ENCODE results near the gene CDKL5. TPM values are rescaled to one million over a fixed set of nuclear protein-coding genes. Genes with fewer than 3 reads are reported as not detected.

The CDKL5 gene
- total RNA-seq, 1 experiment from 2014 or later, result 0.82 TPM

- H3K79me2 ChIP-seq (ENCODE audit: low read length), result no peaks in the 10 kb centered on the region
- H3K9me3 ChIP-seq (ENCODE audit: low read length), result no peaks in the 10 kb centered on the region; the same call in 1 of the 2 replicates
- H3K9ac ChIP-seq (ENCODE audit: low read length), result no peak overlapping the region
- no peaks in the 10 kb centered on the region for H3K4me1 ChIP-seq (ENCODE audit: low read length)
- no peaks in the 10 kb centered on the region for H3K27me3 ChIP-seq (ENCODE audit: low read length)
- H3K36me3 ChIP-seq (ENCODE audit: insufficient read depth, low read length), result no peaks in the 10 kb centered on the region
- no peaks in the 10 kb centered on the region for H3K9me2 ChIP-seq (replicated peaks; ENCODE audit: insufficient read depth, low read length)
- H2AFZ ChIP-seq (ENCODE audit: low read length), result no peak overlapping the region
- H3K4me2 ChIP-seq (ENCODE audit: low read depth, low read length, poor library complexity, severe bottlenecking), result no peak overlapping the region
- H3K27ac ChIP-seq (ENCODE audit: low read length), result no peak overlapping the region
- H3K4me3 ChIP-seq (ENCODE audit: low read length), result no peak overlapping the region
- H4K20me1 ChIP-seq (ENCODE audit: insufficient read depth, low read depth, low read length), result no peaks in the 10 kb centered on the region
- no peak for DNase-seq
These were observed 116.7 kb downstream of the CDKL5 start for GRCh38 chrX:18542131-18542530.

- H3K36me3 ChIP-seq (ENCODE audit: insufficient read depth, low read length), result no peaks in the 10 kb centered on the region
- H3K9me3 ChIP-seq (ENCODE audit: low read length), result no peaks in the 10 kb centered on the region; the same call in 1 of the 2 replicates
- DNase-seq, result no peak
- no peaks in the 10 kb centered on the region for H3K4me1 ChIP-seq (ENCODE audit: low read length)
- no peaks in the 10 kb centered on the region for H3K79me2 ChIP-seq (ENCODE audit: low read length)
- no peaks in the 10 kb centered on the region for H3K9me2 ChIP-seq (replicated peaks; ENCODE audit: insufficient read depth, low read length)
- no peak overlapping the region for H3K4me3 ChIP-seq (ENCODE audit: low read length)
- H3K9ac ChIP-seq (ENCODE audit: low read length), result no peak overlapping the region
- H3K27ac ChIP-seq (ENCODE audit: low read length), result no peak overlapping the region
- no peak overlapping the region for H2AFZ ChIP-seq (ENCODE audit: low read length)
- no peaks in the 10 kb centered on the region for H3K27me3 ChIP-seq (ENCODE audit: low read length)
- H3K4me2 ChIP-seq (ENCODE audit: low read depth, low read length, poor library complexity, severe bottlenecking), result no peak overlapping the region
- no peaks in the 10 kb centered on the region for H4K20me1 ChIP-seq (ENCODE audit: insufficient read depth, low read depth, low read length)
These were observed 117.5 kb downstream of the CDKL5 start for GRCh38 chrX:18542905-18543304.

- DNase-seq, result no peak
- H3K79me2 ChIP-seq (ENCODE audit: low read length), result no peaks in the 10 kb centered on the region
- H3K9me2 ChIP-seq (replicated peaks; ENCODE audit: insufficient read depth, low read length), result no peaks in the 10 kb centered on the region
- H3K4me1 ChIP-seq (ENCODE audit: low read length), result no peaks in the 10 kb centered on the region
- H3K4me3 ChIP-seq (ENCODE audit: low read length), result no peak overlapping the region
- H3K9me3 ChIP-seq (ENCODE audit: low read length), result no peaks in the 10 kb centered on the region; the same call in 1 of the 2 replicates
- no peaks in the 10 kb centered on the region for H4K20me1 ChIP-seq (ENCODE audit: insufficient read depth, low read depth, low read length)
- H3K27me3 ChIP-seq (ENCODE audit: low read length), result no peaks in the 10 kb centered on the region
- H2AFZ ChIP-seq (ENCODE audit: low read length), result no peak overlapping the region
- H3K9ac ChIP-seq (ENCODE audit: low read length), result no peak overlapping the region
- no peak overlapping the region for H3K27ac ChIP-seq (ENCODE audit: low read length)
- H3K36me3 ChIP-seq (ENCODE audit: insufficient read depth, low read length), result no peaks in the 10 kb centered on the region
- H3K4me2 ChIP-seq (ENCODE audit: low read depth, low read length, poor library complexity, severe bottlenecking), result no peak overlapping the region
These were observed 118.3 kb downstream of the CDKL5 start for GRCh38 chrX:18543738-18544137.

GRCh38 chrX:18545771-18546170 lies 120.4 kb downstream of the CDKL5 start:
- H3K4me3 ChIP-seq (ENCODE audit: low read length), result no peak overlapping the region
- H3K27me3 ChIP-seq (ENCODE audit: low read length), result no peaks in the 10 kb centered on the region
- H3K79me2 ChIP-seq (ENCODE audit: low read length), result no peaks in the 10 kb centered on the region
- H3K4me1 ChIP-seq (ENCODE audit: low read length), result no peaks in the 10 kb centered on the region
- no peak overlapping the region for H2AFZ ChIP-seq (ENCODE audit: low read length)
- H3K9me2 ChIP-seq (replicated peaks; ENCODE audit: insufficient read depth, low read length), result no peaks in the 10 kb centered on the region
- no peaks in the 10 kb centered on the region for H4K20me1 ChIP-seq (ENCODE audit: insufficient read depth, low read depth, low read length)
- no peak overlapping the region for H3K9ac ChIP-seq (ENCODE audit: low read length)
- H3K9me3 ChIP-seq (ENCODE audit: low read length), result no peaks in the 10 kb centered on the region; the same call in 1 of the 2 replicates
- no peaks in the 10 kb centered on the region for H3K36me3 ChIP-seq (ENCODE audit: insufficient read depth, low read length)
- DNase-seq, result no peak
- no peak overlapping the region for H3K4me2 ChIP-seq (ENCODE audit: low read depth, low read length, poor library complexity, severe bottlenecking)
- no peak overlapping the region for H3K27ac ChIP-seq (ENCODE audit: low read length)

- Histone ChIP-seq H3K27me3 (ENCODE audit: low read length) (no peaks in the 10 kb centered on the region), H3K9me2 (replicated peaks; ENCODE audit: insufficient read depth, low read length) (no peaks in the 10 kb centered on the region), H3K4me2 (ENCODE audit: low read depth, low read length, poor library complexity, severe bottlenecking) (no peak overlapping the region), H3K9me3 (ENCODE audit: low read length) (no peaks in the 10 kb centered on the region; the same call in 1 of the 2 replicates), H3K4me1 (ENCODE audit: low read length) (no peaks in the 10 kb centered on the region), H3K79me2 (ENCODE audit: low read length) (no peaks in the 10 kb centered on the region), H3K36me3 (ENCODE audit: insufficient read depth, low read length) (no peaks in the 10 kb centered on the region), H3K9ac (ENCODE audit: low read length) (no peak overlapping the region), H2AFZ (ENCODE audit: low read length) (no peak overlapping the region), H3K4me3 (ENCODE audit: low read length) (no peak overlapping the region), H4K20me1 (ENCODE audit: insufficient read depth, low read depth, low read length) (no peaks in the 10 kb centered on the region), H3K27ac (ENCODE audit: low read length) (no peak overlapping the region)
- no peak for DNase-seq
These were observed 123.6 kb downstream of the CDKL5 start for GRCh38 chrX:18548996-18549395.

GRCh38 chrX:18549643-18550042 lies 124.2 kb downstream of the CDKL5 start:
- Histone ChIP-seq H3K27me3 (ENCODE audit: low read length) (no peaks in the 10 kb centered on the region), H4K20me1 (ENCODE audit: insufficient read depth, low read depth, low read length) (no peaks in the 10 kb centered on the region), H3K4me1 (ENCODE audit: low read length) (no peaks in the 10 kb centered on the region), H3K4me3 (ENCODE audit: low read length) (no peak overlapping the region), H3K9me3 (ENCODE audit: low read length) (no peaks in the 10 kb centered on the region), H3K4me2 (ENCODE audit: low read depth, low read length, poor library complexity, severe bottlenecking) (no peak overlapping the region), H3K36me3 (ENCODE audit: insufficient read depth, low read length) (no peaks in the 10 kb centered on the region), H3K9ac (ENCODE audit: low read length) (no peak overlapping the region), H3K79me2 (ENCODE audit: low read length) (no peaks in the 10 kb centered on the region), H3K27ac (ENCODE audit: low read length) (no peak overlapping the region), H2AFZ (ENCODE audit: low read length) (no peak overlapping the region), H3K9me2 (replicated peaks; ENCODE audit: insufficient read depth, low read length) (no peaks in the 10 kb centered on the region)
- no peak for DNase-seq

GRCh38 chrX:18557879-18558278 lies 132.5 kb downstream of the CDKL5 start:
- Histone ChIP-seq H3K9ac (ENCODE audit: low read length) (no peak overlapping the region), H3K4me1 (ENCODE audit: low read length) (no peaks in the 10 kb centered on the region), H3K9me2 (replicated peaks; ENCODE audit: insufficient read depth, low read length) (no peaks in the 10 kb centered on the region), H3K79me2 (ENCODE audit: low read length) (no peaks in the 10 kb centered on the region), H3K27me3 (ENCODE audit: low read length) (no peaks in the 10 kb centered on the region), H4K20me1 (ENCODE audit: insufficient read depth, low read depth, low read length) (no peaks in the 10 kb centered on the region), H2AFZ (ENCODE audit: low read length) (no peak overlapping the region), H3K9me3 (ENCODE audit: low read length) (no peaks in the 10 kb centered on the region), H3K36me3 (ENCODE audit: insufficient read depth, low read length) (no peaks in the 10 kb centered on the region), H3K4me3 (ENCODE audit: low read length) (no peak overlapping the region), H3K4me2 (ENCODE audit: low read depth, low read length, poor library complexity, severe bottlenecking) (no peak overlapping the region), H3K27ac (ENCODE audit: low read length) (no peak overlapping the region)
- DNase-seq, result no peak

GRCh38 chrX:18558799-18559198 lies 133.4 kb downstream of the CDKL5 start:
- no peaks in the 10 kb centered on the region for H3K4me1 ChIP-seq (ENCODE audit: low read length)
- no peak overlapping the region for H3K27ac ChIP-seq (ENCODE audit: low read length)
- H4K20me1 ChIP-seq (ENCODE audit: insufficient read depth, low read depth, low read length), result no peaks in the 10 kb centered on the region
- H3K9me3 ChIP-seq (ENCODE audit: low read length), result no peaks in the 10 kb centered on the region
- no peak overlapping the region for H3K4me2 ChIP-seq (ENCODE audit: low read depth, low read length, poor library complexity, severe bottlenecking)
- H3K9me2 ChIP-seq (replicated peaks; ENCODE audit: insufficient read depth, low read length), result no peaks in the 10 kb centered on the region
- DNase-seq, result no peak
- H3K79me2 ChIP-seq (ENCODE audit: low read length), result no peaks in the 10 kb centered on the region
- no peaks in the 10 kb centered on the region for H3K27me3 ChIP-seq (ENCODE audit: low read length)
- no peak overlapping the region for H3K9ac ChIP-seq (ENCODE audit: low read length)
- no peaks in the 10 kb centered on the region for H3K36me3 ChIP-seq (ENCODE audit: insufficient read depth, low read length)
- H2AFZ ChIP-seq (ENCODE audit: low read length), result no peak overlapping the region
- no peak overlapping the region for H3K4me3 ChIP-seq (ENCODE audit: low read length)

GRCh38 chrX:18561020-18561419 lies 135.6 kb downstream of the CDKL5 start:
- Histone ChIP-seq H3K9me2 (replicated peaks; ENCODE audit: insufficient read depth, low read length) (no peaks in the 10 kb centered on the region), H3K36me3 (ENCODE audit: insufficient read depth, low read length) (no peaks in the 10 kb centered on the region), H3K4me3 (ENCODE audit: low read length) (no peak overlapping the region), H3K27ac (ENCODE audit: low read length) (no peak overlapping the region), H4K20me1 (ENCODE audit: insufficient read depth, low read depth, low read length) (no peaks in the 10 kb centered on the region), H3K27me3 (ENCODE audit: low read length) (no peaks in the 10 kb centered on the region), H3K4me1 (ENCODE audit: low read length) (no peaks in the 10 kb centered on the region), H3K79me2 (ENCODE audit: low read length) (no peaks in the 10 kb centered on the region), H2AFZ (ENCODE audit: low read length) (no peak overlapping the region), H3K9me3 (ENCODE audit: low read length) (no peaks in the 10 kb centered on the region), H3K9ac (ENCODE audit: low read length) (no peak overlapping the region), H3K4me2 (ENCODE audit: low read depth, low read length, poor library complexity, severe bottlenecking) (no peak overlapping the region)
- no peak for DNase-seq
